GM12801 (cell line): ENCODE results near the gene PCTP.

Experiments
- TF ChIP-seq, protein P1 (sequence below): IDR thresholded peaks from one replicate; pipeline ENCODE4 v1.5.1; 2011; ENCODE audit warnings: control low read depth; ENCODE audit not compliant: insufficient read length; ENCODE audit errors: extremely low read depth

Gene PCTP

DNA sequence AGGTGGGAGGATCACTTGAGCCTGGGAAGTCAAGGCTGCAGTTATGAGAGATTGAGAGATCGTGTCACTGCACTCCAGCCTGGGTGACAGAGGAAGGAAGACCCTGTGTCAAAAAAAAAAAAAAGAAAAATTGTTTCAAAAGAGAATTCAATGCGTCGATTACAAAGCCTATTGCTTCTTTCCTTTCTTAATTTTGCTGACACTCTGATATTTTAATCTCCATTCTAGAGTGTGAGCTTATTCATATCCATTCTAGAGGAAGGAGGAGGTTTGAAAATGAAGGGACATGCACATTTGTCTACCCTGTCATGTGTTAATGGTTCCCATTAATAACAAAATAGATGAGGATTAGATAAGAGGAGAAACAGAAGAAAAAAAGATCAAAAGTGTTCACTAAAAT lies 63.1 kb downstream of the PCTP start:
- TF ChIP-seq, protein P1, sequence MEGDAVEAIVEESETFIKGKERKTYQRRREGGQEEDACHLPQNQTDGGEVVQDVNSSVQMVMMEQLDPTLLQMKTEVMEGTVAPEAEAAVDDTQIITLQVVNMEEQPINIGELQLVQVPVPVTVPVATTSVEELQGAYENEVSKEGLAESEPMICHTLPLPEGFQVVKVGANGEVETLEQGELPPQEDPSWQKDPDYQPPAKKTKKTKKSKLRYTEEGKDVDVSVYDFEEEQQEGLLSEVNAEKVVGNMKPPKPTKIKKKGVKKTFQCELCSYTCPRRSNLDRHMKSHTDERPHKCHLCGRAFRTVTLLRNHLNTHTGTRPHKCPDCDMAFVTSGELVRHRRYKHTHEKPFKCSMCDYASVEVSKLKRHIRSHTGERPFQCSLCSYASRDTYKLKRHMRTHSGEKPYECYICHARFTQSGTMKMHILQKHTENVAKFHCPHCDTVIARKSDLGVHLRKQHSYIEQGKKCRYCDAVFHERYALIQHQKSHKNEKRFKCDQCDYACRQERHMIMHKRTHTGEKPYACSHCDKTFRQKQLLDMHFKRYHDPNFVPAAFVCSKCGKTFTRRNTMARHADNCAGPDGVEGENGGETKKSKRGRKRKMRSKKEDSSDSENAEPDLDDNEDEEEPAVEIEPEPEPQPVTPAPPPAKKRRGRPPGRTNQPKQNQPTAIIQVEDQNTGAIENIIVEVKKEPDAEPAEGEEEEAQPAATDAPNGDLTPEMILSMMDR, result no peak

- TF ChIP-seq, protein P1, result no peak
Observed at GRCh38 chr17:55814377-55814776, 63.5 kb downstream of the PCTP start.

- TF ChIP-seq, protein P1, result no peak
Observed at GRCh38 chr17:55816532-55817396, 65.9 kb downstream of the PCTP start.

GRCh38 chr17:55817397-55817709 lies 66.5 kb downstream of the PCTP start:
- TF ChIP-seq, protein P1, result no peak

DNA sequence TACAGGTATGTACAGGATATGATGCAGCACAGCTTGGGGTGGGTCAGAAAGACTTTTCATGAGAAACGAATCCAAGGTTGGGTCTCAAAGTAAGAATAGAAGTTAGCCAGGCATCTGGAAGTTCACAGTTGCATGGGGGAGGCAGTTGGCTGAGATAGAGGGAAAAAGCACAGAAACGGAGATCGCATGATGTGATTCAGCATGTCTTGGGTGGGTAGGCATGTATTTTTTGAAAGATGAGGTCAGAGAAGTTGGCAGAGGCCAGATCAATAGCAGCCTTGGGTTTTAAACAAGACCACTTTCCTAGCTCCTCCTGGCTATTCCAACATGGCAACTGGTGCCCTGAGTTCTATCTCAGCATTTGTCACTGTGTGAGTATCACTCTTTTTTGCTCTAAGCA lies 67.2 kb downstream of the PCTP start:
- TF ChIP-seq, protein P1, result no peak

GRCh38 chr17:55818451-55819375 lies 67.9 kb downstream of the PCTP start:
- TF ChIP-seq, protein P1, result no peak

- TF ChIP-seq, protein P1, result no peak
Observed at GRCh38 chr17:55820675-55821074, 69.8 kb downstream of the PCTP start.
